GM13976 (cell line): Measurements from ENCODE around the gene MSLN.

ENCODE experiments used
- DNase-seq: peaks from one replicate; pipeline ENCODE4 v3.0.0; 2012; ENCODE audit warnings: low spot score
- in situ Hi-C: fragments of 300-500 bp; cut with MboI; formaldehyde crosslinking; loops from one replicate; pipeline ENCODE4 v1.12.0; 2022; ENCODE audit warnings: low sequenced_read_pairs, mixed read lengths, inconsistent platforms; ENCODE audit not compliant: unreplicated experiment
- TF ChIP-seq, protein P1 (sequence below): IDR thresholded peaks from 2 replicates; pipeline ENCODE4 v1.5.1; 2012; ENCODE audit warnings: borderline replicate concordance, mild to moderate bottlenecking; ENCODE audit not compliant: insufficient read depth; ENCODE audit errors: extremely low read depth, missing control alignments, control extremely low read depth

The MSLN gene

DNA sequence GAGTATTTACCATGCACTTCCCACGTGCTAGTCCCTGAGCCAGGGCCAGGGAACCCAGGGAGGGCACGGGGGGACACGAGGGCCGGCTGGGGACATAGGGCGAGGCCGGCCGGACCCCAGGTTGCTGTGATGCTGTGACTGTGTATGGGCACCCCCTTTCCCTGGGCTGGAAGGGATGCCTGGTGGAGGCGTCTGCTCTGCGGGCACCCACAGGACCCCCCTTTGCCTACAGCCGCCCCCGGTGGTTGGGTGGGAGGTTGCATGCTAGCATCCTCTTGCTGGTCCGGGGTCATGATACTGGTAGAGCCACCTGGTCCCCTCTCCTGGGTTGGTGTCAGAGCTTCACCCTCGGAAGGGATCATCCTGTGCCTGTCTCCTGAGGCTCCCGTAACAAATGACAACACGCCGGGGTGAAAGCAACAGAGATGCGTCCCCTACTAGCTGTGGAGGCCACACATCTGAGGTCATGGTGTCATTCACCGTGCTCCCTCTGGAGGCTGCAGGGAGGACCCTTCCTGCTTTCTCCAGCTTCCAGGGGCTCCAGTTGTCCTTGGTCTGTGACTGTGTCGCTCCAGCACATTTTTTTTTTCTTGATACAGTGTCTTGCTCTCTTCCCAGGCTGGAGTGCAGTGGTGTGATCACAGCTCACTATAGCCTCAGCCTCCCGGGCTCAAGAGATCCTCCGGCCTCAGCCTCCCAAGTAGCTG, 16.6 kb upstream of the MSLN start:
- TF ChIP-seq, protein P1, sequence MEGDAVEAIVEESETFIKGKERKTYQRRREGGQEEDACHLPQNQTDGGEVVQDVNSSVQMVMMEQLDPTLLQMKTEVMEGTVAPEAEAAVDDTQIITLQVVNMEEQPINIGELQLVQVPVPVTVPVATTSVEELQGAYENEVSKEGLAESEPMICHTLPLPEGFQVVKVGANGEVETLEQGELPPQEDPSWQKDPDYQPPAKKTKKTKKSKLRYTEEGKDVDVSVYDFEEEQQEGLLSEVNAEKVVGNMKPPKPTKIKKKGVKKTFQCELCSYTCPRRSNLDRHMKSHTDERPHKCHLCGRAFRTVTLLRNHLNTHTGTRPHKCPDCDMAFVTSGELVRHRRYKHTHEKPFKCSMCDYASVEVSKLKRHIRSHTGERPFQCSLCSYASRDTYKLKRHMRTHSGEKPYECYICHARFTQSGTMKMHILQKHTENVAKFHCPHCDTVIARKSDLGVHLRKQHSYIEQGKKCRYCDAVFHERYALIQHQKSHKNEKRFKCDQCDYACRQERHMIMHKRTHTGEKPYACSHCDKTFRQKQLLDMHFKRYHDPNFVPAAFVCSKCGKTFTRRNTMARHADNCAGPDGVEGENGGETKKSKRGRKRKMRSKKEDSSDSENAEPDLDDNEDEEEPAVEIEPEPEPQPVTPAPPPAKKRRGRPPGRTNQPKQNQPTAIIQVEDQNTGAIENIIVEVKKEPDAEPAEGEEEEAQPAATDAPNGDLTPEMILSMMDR = no peak
- no peak for DNase-seq
- in situ Hi-C loops = no loop called here

DNA sequence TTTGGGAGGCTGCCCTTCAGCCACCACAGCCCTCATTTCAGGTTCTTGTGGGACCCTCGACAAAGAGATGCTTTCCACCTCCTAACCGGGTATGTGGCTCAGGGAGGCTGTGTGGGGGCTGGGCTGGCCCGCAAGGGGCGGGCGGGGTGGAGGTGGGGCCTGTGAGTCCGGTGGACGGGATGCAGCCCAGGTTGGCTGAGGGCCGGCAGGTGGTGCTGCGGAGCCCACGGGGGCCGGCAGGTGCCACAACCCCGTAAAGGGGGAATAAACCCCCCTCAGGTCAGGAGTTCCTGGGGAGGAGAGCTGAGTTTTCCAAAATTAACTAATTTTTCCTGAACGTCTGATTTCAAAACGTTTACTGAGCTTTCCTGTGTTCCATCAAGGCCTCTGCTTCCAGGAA, 14.8 kb upstream of the MSLN start:
- TF ChIP-seq, protein P1 = no peak
- in situ Hi-C loops = no loop called here
- DNase-seq = peak; percentile 81

DNA sequence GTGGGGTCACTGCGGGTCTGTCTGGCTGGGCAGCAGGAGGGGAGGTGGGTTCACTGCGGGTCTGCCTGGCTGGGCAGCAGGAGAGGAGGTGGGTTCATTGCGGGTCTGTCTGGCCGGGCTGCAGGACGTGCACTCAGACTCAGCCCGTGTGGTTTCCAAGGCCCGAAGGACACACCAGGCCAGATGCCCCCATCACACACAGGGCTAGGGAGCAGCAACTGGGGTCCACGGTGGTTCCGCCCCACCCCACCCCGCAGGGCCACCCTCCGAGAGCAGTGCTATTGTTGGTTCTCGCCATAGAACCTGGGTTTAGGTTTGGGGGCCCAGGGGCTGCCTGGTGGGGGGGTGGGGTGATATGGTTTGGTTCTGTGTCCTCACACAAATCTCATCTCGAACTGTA, 13.9 kb upstream of the MSLN start:
- in situ Hi-C loops = no loop called here
- no peak for DNase-seq
- TF ChIP-seq, protein P1 = no peak

DNA sequence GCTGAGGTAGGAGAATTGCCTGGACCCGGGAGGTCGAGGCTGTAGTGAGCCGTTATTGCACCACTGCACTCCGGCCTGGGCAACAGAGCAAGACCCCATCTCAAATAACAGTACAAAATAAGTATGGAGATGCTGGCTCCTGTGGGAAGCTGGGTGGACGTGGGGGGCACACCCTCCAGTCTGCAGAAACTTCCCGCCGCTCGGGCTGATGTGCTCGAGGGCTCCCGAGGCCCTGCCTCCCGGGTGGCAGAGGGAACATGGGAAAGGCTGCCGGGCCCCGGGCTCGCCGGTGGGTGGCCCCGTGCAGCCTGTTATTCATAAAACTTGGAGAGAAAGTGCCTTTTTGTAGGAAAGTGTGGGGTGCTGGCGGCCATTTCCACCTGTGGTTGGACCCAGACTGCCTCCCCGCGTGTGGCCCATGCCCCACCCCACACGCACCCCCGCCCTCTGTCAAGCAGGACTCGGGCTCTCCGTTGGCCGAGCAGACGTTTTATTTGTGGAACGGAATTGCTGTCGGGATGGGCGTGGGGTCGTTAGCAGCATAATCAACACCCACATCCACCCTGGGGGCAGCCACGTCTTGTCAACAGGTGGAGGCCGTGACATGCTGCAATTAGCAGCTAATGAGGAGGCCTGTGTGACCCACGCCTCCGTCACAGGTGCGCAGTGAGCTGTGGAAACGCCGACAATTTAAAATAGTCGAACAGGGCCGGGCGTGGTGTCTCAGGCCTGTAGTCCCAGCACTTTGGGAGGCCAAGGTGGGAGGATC, 12.4 kb upstream of the MSLN start:
- in situ Hi-C loops = no loop called here
- DNase-seq = no peak
- TF ChIP-seq, protein P1 = no peak

DNA sequence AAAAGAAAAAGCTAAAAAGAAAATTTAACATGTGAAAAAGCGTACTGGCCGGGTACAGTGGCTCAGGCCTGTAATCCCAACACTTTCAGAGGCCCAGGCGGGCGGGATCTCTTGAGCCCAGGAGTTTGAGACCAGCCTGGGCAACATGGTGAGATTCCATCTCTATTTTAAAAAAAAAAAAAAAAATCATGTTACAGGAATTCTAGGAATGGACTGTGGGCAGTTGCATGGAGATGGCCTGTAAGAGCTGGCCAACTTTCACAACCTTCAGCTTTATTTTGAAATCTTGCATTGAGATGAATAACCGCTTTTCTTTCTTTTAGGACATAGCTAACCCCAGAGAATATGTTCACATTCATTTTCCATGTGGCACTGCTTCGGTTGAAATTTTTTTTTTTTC, 11.5 kb upstream of the MSLN start:
- no peak for DNase-seq
- TF ChIP-seq, protein P1 = no peak
- in situ Hi-C loops = no loop called here

DNA sequence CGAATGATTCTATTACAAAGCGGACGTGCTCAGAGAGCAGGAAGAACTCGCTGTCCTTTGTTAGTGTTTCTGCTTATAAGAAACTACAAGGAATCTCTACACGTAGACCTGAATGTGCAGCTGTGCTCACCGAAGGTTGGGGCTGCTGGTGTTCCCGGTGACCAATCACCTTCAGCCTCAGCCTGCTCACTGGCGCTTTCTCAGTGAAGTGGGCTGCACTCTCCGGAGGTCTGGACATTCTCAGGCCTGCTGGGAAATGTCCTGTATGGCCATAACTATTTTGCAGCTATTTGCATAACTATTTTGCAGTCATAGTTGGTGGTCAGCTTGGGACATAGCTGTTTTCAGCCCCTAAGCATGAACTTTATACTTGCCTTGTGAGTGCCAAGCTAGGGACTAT, 10.0 kb upstream of the MSLN start:
- in situ Hi-C loops = no loop called here
- TF ChIP-seq, protein P1 = no peak
- no peak for DNase-seq
